Bone marrow (tissue), 2 donors: ENCODE data around the gene PRF1.
"Not testable (repeated sequence)": the region's sequence is repeated elsewhere in the genome, so short reads cannot be mapped to it uniquely, and the experiment has no call there.

Source experiments
- DNase-seq, 2 donors: peaks; one replicate each; lab custom pipeline; 2025; lab: John Stamatoyannopoulos, UW

The PRF1 gene

GRCh38 chr10:70617798-70618568 is 15.4 kb upstream of the PRF1 start:
- DNase-seq, result no peak

- no peak for DNase-seq
Measured at GRCh38 chr10:70616761-70617160, 14.2 kb upstream of the PRF1 start.

- DNase-seq, result peak in 1 of 2 donors; percentile 43
Measured at GRCh38 chr10:70615784-70616522, 13.4 kb upstream of the PRF1 start.

- DNase-seq, result no peak
Measured at GRCh38 chr10:70615211-70615610, 12.7 kb upstream of the PRF1 start.

GRCh38 chr10:70614364-70614763 is 11.8 kb upstream of the PRF1 start:
- DNase-seq, result not testable (repeated sequence)

GRCh38 chr10:70613941-70614340 is 11.4 kb upstream of the PRF1 start:
- DNase-seq, result no peak

GRCh38 chr10:70607936-70608335 is 5.4 kb upstream of the PRF1 start:
- no peak for DNase-seq

- DNase-seq, result no peak
Measured at GRCh38 chr10:70605161-70605560, 2.6 kb upstream of the PRF1 start.

- no peak for DNase-seq
Measured at GRCh38 chr10:70604106-70604505, 1.6 kb upstream of the PRF1 start.

GRCh38 chr10:70603449-70603801 is 884 bp upstream of the PRF1 start:
- no peak for DNase-seq

GRCh38 chr10:70601746-70602145 is 795 bp downstream of the PRF1 start:
- no peak for DNase-seq

- no peak for DNase-seq
Measured at GRCh38 chr10:70600512-70601395, 1.8 kb downstream of the PRF1 start.

GRCh38 chr10:70599791-70600190 is 2.8 kb downstream of the PRF1 start:
- DNase-seq, result no peak

- no peak for DNase-seq
Measured at GRCh38 chr10:70599319-70599718, 3.2 kb downstream of the PRF1 start.

GRCh38 chr10:70598857-70599295 is 3.7 kb downstream of the PRF1 start:
- no peak for DNase-seq

GRCh38 chr10:70597856-70598815 is 4.4 kb downstream of the PRF1 start:
- no peak for DNase-seq

GRCh38 chr10:70596860-70597809 is 5.4 kb downstream of the PRF1 start:
- DNase-seq, result no peak

- DNase-seq, result no peak
Measured at GRCh38 chr10:70596110-70596798, 6.3 kb downstream of the PRF1 start.

GRCh38 chr10:70595566-70596016 is 7.0 kb downstream of the PRF1 start:
- DNase-seq, result no peak
